HG03575 (cell line): Measurements from ENCODE around the gene SPRR2B.
"Not testable (repeated sequence)": the region's sequence is repeated elsewhere in the genome, so short reads cannot be mapped to it uniquely, and the experiment has no call there.

Experiments
- ATAC-seq: cut with Tn5 transposase; IDR thresholded peaks from one replicate; pipeline ENCODE4 v1.9.1; 2021; ENCODE audit not compliant: unreplicated experiment, insufficient number of reproducible peaks, low FRiP score; ENCODE audit errors: extremely low read depth

Gene SPRR2B

DNA sequence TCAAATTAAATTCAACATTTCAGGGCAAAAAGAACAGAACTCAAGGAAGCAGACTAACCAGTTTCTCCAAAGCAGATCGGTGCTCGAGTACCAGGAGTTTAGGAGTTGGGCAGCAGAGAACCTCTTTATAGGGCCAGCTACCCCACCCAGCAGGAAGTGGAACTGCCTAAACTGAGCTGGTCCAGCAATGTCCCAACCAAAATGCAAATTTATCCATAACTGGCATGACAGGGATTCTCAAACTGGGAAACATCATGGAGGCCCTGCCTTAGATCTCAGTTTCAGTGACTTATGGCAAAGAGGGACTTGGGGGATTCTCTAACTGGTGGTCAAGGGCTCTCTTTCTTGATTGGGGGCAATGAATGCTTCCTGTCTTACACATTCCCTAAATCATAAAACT, at the start of gene SPRR2B:
SPRR2B (minus strand) TSS at position 101 of the 400 bp plus-strand sequence. CDS start 772 bp downstream, outside the sequence.
- no peak for ATAC-seq

DNA sequence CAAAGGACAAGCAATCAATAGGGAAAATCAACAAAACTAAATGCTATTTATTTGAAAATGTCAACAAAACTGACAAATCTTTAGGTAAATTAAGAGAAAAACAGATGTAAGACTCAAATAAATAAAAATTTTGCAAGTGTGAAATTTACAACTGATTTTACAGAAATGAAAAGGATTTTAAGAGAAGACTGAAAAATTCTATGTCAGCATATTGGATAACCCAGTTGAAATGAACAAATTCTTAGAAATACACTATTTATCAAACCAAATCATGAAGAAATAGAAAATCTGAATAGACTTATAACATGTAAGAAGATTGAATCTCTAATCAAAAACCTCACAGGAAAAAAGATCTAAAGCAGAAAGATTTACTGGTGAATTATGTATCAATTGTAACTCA, 49.5 kb upstream of the SPRR2B start:
- no peak for ATAC-seq

DNA sequence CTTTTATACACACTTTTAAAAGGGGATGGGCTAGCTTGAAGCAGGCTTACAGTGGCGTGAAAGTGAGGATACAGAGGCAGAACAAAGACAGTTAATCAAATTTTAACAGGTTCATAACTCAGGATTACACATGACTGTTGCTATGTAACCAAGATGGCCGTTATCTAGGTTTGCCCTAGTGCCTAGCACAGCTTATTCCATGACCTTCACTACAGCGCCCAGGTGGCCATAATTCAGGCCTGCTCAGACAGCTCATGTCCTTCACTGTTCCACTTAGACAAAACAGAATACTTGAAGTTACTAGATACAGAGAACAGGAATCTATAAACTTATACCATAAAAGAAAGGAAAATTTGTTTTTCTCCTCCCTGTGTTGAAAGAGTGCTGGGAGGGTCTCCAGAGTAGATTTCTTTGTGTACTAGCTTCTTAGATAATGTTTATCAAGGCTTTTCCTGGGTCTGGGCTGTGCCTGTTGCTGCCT, 48.1 kb upstream of the SPRR2B start:
- no peak for ATAC-seq

DNA sequence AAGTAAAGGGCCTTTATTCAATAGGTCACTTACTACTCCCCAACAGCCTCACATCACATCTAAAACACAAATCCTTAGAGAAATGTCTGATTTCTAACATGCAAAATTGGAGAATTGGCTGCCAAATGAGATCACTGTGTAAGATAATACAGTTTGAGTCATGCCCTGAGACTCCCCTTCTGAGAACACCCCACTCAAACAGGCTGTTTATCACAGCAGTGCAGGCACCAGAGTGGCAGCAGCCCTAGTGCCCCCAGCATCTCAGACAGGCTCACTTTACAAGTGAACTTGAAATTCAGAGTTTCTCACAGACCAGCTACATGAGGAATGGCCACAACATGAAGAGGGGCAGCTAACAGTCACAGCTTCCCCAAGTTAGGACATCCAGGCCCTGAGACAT, 43.9 kb upstream of the SPRR2B start:
- not testable (repeated sequence) for ATAC-seq

DNA sequence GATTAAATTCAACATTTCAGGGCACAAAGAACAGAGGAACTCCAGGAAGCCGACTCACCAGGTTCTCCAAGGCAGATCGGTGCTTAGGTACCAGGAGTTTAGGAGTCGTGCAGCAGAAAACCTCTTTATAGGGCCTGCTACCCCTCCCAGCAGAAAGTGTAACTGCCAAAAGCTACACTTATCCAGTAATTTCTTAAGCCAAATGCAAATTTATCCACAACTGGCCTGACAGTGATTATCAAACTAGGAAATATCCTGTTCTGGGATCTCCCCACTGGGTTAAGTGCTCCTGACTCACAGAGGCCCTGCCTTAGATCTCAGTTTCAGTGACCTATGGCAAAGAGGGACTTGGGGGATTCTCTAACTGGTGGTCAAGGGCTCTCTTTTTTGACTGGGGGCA, 42.0 kb upstream of the SPRR2B start, which contains the start of gene SPRR2F:
SPRR2F (minus strand) TSS at position 101 of the 400 bp plus-strand sequence. CDS start 783 bp downstream, outside the sequence.
- ATAC-seq, result no peak

DNA sequence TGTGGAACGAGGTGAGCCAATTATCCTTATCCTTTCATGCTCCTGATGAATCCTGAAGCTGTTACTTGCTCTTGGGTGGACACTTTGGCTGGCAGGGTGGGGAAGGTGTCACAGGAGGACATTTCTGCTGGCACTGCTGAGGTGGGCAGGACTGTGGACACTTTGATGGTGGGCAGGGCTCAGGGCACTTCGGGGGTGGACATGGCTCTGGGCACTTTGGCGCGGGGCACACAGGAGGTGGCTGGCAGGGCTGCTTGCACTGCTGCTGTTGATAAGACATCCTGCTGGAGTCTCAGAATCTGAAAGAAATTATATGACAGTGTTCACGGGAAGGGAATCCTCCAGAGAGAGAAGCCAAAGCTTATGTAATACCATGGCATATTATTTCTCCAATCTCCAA, 41.0 kb upstream of the SPRR2B start:
- ATAC-seq, result not testable (repeated sequence)

DNA sequence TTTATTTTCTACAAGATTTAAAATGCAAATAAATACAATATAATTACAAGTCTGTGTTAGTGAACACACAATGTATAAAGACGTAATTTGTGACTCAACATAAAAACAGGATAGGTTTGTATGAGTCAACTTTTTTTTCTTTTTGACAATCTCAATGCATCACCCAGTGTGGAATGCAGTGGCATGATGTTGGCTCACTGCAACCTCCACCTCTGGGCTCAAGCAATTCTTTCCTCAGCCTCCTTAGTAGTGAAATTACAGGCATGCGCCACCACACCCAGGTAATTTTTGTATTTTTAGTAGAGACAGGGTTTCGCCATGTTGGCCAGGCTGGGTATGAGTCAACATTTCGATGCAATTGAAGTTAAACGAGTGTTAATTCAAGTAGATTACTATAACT, 28.8 kb upstream of the SPRR2B start:
- ATAC-seq, result no peak

DNA sequence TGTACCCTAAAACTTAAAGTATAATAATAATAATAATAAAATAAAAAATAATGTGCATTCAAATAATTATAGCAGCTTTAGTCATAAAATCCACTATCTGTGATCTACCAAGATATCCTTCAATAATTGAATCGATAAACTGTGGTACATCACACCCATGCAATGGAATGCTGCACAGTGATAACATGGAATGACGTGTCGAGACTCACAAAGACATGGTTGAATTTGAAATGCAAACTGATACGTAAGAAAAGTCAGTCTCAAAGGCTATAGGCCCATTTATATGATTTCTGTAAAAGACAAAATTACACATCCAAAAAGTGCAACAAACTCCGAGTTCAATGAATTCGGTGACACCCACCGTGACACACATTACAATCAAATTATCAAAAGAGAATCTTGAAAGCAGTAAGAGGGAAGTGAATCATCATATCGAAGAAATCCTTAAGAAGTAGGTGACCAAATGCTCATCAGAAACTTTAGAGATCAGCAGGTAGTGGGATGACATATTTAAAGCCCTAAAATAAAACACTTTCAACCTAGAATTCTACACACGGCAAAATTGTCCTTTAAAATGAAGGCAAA, 28.1 kb upstream of the SPRR2B start:
- ATAC-seq, result no peak

DNA sequence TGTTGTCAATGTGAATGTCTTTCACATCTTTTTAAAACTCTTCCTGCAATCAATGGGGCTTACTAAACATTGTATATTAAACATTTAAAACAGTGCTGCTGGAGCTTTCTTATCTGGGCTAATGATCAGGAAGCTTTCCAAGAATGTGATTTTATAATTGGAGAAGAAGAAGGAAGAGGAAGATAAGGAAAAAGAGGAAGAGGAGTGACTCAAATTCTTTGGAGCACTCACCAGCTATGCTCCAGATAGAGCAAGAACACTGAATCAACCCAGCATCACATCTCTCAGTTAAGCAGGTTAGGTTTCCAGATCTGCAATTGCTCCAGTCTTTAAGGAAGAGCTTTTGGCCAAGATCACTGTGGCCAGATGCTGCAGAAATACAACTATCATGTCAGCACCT, 24.4 kb upstream of the SPRR2B start:
- ATAC-seq, result no peak

DNA sequence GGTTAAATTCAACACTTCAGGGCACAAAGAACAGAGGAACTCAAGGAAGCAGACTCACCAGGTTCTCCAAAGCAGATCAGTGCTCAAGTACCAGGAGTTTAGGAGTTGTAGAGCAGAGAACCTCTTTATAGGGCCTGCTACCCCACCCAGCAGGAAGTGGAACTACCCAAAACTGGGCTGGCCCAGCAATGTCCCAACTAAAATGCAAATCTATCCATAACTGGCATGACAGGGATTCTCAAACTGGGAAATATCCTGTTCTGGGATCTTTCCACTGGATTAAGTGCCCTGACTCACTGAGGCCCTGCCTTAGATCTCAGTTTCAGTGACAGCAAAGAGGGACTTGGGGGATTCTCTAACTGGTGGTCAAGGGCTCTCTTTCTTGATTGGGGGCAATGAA, 23.0 kb upstream of the SPRR2B start, which contains the start of gene SPRR2E:
SPRR2E (minus strand) TSS at position 101 of the 400 bp plus-strand sequence. CDS start 775 bp downstream, outside the sequence.
- no peak for ATAC-seq

DNA sequence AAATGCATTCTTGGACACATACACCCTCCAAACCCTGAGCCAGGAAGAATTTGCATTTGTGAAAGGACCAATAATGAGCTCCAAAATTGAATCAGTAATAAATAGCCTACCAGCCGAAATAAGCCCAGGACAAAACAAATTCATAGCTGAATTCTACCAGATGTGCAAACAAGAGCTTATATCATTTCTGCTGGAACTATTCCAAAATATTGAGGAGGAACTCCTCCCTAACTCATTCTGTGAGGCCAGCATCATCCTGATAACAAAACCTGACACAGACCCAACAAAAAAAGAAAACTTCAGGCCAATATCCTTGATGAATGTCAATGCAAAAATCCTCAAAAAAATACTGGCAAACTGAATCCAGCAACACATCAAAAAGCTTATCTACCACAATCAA, 16.2 kb upstream of the SPRR2B start:
- ATAC-seq, result no peak

DNA sequence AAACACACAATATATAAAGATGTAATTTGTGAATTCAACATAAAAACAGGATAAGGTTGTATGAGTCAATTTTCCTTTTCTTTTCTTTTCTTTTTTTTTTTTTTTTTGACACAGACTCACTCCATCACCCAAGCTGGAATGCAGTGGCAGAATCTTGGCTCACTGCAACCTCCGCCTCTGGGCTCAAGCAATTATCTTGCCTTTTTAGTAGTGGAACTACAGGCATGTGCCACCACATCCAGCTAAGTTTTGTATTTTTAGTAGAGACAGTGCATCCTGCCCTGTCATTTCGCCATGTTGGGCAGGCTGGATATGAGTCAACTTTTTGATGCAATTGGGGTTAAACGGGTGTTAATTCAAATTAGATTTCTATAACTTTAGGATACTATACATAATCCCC, 10.3 kb upstream of the SPRR2B start:
- no peak for ATAC-seq

DNA sequence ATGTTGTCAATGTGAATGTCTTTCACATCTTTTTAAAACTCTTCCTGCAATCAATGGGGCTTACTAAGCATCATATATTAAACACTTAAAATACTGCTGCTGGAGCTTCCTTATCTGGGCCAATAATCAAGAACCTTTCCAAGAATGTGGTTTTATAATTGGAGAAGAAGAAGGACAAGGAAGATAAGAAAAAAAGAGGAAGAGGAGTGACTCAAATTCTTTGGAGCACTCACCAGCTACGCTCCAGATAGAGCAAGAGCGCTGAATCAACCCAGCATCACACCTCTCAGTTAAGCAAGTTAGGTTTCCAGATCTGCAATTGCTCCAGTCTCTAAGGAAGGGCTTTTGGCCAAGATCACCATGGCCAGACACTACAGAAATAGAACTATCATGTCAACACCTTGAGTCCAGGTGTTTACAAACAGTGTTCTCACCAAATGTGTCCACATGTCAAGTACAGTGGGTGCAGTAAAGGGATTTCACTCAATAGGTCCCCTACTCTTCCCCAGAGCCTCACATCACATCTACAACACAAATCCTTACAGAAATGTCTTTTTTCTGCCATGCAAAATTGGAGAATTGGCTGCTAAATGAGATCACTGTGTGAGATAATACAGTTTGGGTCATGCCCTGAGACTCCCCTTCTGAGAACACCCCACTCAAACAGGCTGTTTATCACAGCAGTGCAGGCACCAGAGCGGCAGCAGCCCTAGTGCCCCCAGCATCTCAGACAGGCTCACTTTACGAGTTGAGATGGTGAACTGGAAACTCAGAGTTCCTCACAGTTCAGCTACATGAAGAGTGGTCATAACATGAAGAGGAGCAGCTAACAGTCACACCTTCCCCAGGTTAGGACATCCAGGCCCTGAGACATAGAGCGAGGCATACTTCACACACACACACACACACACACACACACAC, 1.7 kb upstream of the SPRR2B start:
- no peak for ATAC-seq

DNA sequence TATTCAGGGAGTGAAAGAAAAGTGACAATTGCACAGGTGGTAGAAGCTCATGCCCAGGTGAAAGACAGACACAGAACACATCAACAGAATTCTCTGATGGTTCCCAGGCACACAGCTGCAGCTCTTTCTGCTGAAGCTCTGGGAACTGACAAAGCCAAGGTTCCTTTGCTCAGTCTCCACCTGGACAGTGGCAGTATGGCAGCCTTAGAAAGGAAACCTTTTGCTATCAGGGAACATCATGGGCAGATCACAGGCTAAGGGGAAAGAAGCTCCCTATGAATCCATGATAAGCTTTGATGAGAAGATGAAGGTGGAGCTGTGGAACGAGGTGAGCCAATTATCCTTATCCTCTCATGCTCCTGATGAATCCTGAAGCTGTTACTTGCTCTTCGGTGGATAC, 1.2 kb downstream of the SPRR2B start:
- no peak for ATAC-seq

DNA sequence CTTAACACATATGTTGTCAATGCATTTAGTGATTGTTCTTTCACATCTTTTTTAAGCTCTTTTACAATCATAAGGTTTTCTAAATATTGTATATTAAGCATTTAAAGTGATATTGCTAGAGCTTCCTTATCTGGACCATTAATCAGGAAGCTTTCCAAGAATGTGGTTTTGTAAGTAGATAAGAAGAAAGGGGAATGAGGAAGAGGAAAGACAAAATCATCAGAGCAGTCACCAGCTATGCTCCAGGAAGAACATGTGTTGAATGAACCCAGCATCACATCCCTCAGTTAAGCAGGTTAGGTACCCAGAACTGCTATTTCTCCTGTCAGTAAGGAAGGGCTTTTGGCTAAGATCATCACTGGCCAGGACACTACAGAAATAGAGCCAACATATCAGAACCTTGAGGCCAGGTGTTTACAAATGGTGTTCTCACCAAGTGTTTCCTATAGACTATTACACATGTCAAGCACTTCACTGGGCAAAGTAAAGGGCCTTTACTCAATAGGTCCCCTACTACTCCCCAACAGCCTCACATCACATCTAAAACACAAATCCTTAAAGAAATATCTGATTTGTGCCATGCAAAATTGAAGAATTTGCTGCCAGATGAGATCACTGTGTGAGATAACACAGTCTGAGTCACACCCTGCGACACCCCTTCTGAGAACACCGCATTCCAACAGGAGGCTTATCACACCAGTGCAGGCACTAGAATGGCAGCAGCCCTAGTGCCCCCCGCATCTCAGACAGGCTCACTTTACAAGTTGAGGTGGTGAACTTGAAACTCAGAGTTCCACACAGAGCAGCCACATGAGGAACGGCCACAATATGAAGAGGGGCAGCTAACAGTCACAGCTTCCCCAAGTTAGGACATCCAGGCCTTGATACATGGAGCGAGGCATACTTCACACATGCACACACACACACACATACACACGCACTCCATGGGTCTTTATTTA, 12.3 kb downstream of the SPRR2B start:
- no peak for ATAC-seq

DNA sequence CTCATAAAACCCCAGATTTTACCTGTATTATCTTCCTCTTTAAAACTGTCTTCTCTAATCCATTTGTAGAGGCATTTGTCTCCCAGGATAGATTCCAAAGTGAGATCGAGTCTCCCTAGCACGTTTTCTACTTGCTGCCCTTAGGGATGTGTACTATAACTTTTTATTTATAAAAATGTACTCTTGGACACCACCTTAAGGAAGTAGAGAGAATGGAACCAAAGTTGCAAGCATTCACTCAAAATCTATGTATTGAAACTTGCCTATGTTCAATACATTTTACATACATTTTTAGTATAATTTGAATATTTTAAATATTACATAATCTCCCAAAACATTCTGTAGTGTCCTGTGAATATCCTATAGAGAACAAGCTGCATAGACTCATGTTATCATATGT, 13.3 kb downstream of the SPRR2B start:
- ATAC-seq, result no peak

DNA sequence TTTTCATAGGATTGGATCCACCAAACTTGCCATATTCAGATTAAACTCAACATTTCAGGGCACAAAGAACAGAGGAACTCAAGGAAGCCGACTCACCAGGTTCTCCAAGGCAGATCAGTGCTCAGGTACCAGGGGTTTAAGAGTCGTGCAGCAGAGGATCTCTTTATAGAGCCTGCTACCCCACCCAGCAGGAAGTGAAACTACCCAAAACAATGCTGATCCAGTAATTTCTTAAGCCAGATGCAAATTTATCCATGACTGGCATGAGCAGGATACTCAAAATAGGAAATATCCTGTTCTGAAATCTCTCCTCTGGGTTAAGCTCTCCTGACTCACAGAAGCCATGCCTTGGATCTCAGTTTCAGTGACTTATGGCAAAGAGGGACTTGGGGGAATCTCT, 14.0 kb downstream of the SPRR2B start, which contains the start of gene SPRR2A:
SPRR2A (minus strand) TSS at position 138 of the 400 bp plus-strand sequence. CDS start 777 bp downstream, outside the sequence.
- no peak for ATAC-seq

DNA sequence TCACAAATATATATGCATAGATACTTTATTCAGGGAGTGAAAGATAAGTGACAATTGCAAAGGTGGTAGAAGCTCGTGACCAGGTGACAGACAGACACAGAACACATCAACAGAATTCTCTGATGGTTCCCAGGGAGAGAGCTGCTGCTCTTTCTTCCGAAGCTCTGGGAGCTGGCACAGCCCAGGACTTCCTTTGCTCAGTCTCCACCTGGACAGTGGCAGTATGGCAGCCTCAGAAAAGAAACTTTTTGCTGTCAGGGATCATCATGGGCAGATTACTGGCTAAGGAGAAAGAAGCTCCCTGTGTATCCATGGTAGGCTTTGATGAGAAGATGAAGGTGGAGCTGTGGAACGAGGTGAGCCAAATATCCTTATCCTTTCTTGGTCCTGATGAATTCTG, 15.3 kb downstream of the SPRR2B start:
- not testable (repeated sequence) for ATAC-seq

DNA sequence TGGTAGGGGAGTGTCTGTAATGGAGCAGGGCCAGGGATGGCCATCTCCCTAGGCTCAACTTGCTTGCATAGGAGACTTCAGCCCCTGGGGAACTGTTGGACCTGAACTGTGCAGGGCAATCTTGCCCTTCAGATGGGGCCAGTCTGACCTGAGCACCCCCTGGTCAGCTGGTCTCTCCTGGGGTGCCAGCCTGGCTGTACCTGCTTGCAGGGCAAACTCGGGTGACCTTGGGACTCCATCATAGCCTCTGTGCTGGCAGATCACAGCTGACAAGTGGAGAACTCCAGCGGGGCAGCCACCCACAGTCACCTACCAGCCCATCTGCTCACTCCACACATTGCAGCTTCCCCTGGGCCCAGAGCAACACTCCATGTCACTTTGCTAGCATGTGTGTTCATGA, 22.2 kb downstream of the SPRR2B start:
- ATAC-seq, result no peak
